Measurements from ENCODE around the gene MRPL18. TPM values are rescaled to one million over a fixed set of nuclear protein-coding genes. Genes with fewer than 3 reads are reported as not detected.
"Not testable (repeated sequence)": the region's sequence is repeated elsewhere in the genome, so short reads cannot be mapped to it uniquely, and the experiment has no call there.

MRPL18 gene
- total RNA-seq, 2 donors from 2014 or later = 65.4 to 112 TPM

DNA sequence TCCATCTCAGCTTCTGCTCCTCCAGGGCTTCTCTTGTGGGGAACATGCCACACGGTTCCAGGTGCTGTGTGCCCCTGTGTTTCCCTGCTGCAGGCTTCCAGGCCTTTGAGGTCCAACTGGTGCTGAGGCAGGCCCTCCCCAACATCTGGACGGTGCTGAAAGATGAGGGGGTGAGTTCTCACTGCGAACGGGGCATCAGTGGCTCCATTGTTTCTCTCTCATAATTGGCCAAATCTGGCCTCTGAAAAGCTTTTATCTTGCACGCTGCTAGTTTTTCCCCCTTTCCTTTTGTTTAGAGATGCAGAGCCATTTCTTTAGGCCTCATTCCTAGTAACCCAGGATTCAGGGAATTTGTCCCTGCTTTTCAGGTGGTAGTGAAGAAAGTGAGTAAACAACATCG, 18.4 kb downstream of the MRPL18 start:
- no peak overlapping the region for H3K4me3 ChIP-seq
- H3K36me3 ChIP-seq = no peaks in the 10 kb centered on the region
- DNase-seq = no peak
- intact Hi-C loops (cut with DNase I) = no loop called here
- H3K4me1 ChIP-seq = no peaks in the 10 kb centered on the region
- H3K27ac ChIP-seq = no peak overlapping the region
- TF ChIP-seq, protein P1, sequence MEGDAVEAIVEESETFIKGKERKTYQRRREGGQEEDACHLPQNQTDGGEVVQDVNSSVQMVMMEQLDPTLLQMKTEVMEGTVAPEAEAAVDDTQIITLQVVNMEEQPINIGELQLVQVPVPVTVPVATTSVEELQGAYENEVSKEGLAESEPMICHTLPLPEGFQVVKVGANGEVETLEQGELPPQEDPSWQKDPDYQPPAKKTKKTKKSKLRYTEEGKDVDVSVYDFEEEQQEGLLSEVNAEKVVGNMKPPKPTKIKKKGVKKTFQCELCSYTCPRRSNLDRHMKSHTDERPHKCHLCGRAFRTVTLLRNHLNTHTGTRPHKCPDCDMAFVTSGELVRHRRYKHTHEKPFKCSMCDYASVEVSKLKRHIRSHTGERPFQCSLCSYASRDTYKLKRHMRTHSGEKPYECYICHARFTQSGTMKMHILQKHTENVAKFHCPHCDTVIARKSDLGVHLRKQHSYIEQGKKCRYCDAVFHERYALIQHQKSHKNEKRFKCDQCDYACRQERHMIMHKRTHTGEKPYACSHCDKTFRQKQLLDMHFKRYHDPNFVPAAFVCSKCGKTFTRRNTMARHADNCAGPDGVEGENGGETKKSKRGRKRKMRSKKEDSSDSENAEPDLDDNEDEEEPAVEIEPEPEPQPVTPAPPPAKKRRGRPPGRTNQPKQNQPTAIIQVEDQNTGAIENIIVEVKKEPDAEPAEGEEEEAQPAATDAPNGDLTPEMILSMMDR (IDR thresholded peaks at IDR 0.05) = no peak
- no peaks in the 10 kb centered on the region for H3K9me3 ChIP-seq
- H3K27me3 ChIP-seq = no peaks in the 10 kb centered on the region
- no peak overlapping the region for H3K9ac ChIP-seq (ENCODE audit: low read depth in 2 of 2, low read length in 2 of 2)

DNA sequence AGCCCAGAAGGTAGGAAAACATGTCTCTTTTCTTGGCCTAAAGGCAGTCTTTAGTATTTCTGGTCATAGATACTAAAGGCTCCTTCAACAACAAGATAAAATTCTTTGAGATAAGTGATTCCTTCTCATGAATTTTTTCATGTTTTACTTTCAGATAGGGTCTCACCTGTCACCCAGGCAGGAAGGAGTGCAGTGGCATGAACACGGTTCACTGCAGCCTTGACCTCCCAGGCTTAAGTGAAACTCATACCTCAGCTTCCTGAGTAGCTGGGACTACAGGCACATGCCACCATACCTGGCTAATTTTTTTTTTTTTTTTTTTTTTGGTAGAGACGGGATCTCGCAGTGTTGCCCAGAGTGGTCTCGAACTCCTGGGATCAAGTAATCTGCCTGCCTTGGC, 18.9 kb downstream of the MRPL18 start:
- Histone ChIP-seq H3K9ac (ENCODE audit: low read depth in 2 of 2, low read length in 2 of 2) (no peak overlapping the region), H3K4me3 (no peak overlapping the region), H3K27ac (no peak overlapping the region), H3K9me3 (no peaks in the 10 kb centered on the region), H3K36me3 (no peaks in the 10 kb centered on the region), H3K27me3 (no peaks in the 10 kb centered on the region), H3K4me1 (no peaks in the 10 kb centered on the region)
- intact Hi-C loops (cut with DNase I) = no loop called here
- TF ChIP-seq, protein P1 (IDR thresholded peaks at IDR 0.05) = no peak
- DNase-seq = no peak

GRCh38 chr6:159813781-159814180, 23.5 kb downstream of the MRPL18 start:
- TF ChIP-seq, protein P1 (IDR thresholded peaks at IDR 0.05) = no peak
- Histone ChIP-seq H3K27me3 (no peaks in the 10 kb centered on the region), H3K27ac (no peak overlapping the region), H3K4me3 (no peak overlapping the region), H3K9ac (ENCODE audit: low read depth in 2 of 2, low read length in 2 of 2) (no peak overlapping the region), H3K36me3 (no peaks in the 10 kb centered on the region), H3K9me3 (no peaks in the 10 kb centered on the region), H3K4me1 (no peaks in the 10 kb centered on the region)
- DNase-seq = no peak
- intact Hi-C loops (cut with DNase I) = no loop called here

DNA sequence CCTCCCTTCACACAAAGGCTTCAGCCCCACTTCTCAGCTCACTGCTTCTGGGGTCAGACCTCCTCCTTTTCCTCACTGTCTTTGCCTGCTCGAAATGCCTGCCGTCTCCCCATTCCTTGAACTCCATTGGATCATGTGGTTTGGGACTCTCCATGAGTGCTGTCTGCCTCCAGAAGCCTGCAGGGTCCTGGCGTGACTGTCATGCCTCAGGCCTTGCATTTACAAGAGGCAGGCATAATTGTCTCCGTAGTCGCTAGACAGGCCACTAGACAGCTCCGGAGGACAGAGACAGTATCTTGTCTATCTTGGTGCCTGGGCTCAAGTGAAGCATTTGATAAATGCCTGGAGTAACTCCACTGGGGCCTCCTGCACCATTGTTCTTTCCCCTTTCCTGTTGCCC, 25.1 kb downstream of the MRPL18 start:
- H3K4me1 ChIP-seq = no peaks in the 10 kb centered on the region
- intact Hi-C loops (cut with DNase I) = no loop called here

GRCh38 chr6:159816775-159817174, 26.5 kb downstream of the MRPL18 start:
- H3K4me1 ChIP-seq; H3K9ac ChIP-seq (ENCODE audit: low read depth in 2 of 2, low read length in 2 of 2); H3K27ac ChIP-seq; H3K4me3 ChIP-seq; H3K36me3 ChIP-seq; intact Hi-C loops (cut with DNase I); H3K27me3 ChIP-seq; H3K9me3 ChIP-seq: not testable (repeated sequence)
- peak; percentile 36 for DNase-seq

More for the DNA sequence above, 25.1 kb downstream of the MRPL18 start:
- no peak for DNase-seq
- Histone ChIP-seq H3K27ac (no peak overlapping the region), H3K9me3 (no peaks in the 10 kb centered on the region), H3K27me3 (no peaks in the 10 kb centered on the region), H3K4me3 (no peak overlapping the region), H3K36me3 (no peaks in the 10 kb centered on the region), H3K9ac (ENCODE audit: low read depth in 2 of 2, low read length in 2 of 2) (no peak overlapping the region)
- TF ChIP-seq, protein P1 (IDR thresholded peaks at IDR 0.05) = no peak

DNA sequence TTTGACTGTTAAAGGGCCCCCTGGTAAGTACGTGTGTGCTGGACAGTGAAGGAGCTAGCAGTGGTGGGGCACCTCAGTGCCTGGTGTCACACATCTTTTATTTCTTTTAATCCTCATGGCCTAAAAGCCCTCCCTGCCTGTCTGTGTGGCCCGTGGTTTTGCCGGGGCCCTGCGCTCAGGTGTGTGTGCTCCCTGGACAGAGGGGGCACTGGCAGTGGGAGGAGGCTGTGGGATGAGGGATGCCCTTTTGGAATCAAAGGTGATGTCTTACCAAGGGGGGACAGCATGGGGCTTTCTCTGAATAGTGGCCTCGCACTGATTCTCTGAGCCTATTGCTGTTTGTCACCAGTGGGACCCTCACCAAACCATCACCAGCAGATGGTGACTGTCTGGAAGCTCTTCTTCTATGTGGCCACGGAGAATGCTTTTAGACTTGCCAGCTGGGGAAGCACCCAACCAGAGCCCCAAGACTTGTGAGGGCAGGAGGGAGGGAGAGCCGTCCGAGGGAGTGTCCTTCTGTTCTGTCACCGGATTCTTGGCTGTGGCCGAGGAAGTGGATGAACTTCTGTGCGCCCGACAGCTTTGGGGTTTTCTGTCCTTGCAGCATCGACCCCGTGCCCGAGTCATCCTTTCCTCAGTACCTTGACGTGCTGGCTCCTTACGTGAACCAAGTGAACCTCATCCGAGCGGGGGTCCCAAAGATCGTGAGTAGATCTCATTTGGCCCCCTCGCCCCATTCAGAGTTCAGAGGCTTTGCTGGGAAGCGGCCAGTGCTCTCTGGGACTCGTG, 27.9 kb downstream of the MRPL18 start:
- Histone ChIP-seq H3K9ac (ENCODE audit: low read depth in 2 of 2, low read length in 2 of 2) (no peak overlapping the region), H3K36me3 (no peaks in the 10 kb centered on the region), H3K27ac (no peak overlapping the region), H3K27me3 (no peaks in the 10 kb centered on the region), H3K4me1 (no peaks in the 10 kb centered on the region), H3K4me3 (no peak overlapping the region), H3K9me3 (no peaks in the 10 kb centered on the region)
- DNase-seq = no peak
- TF ChIP-seq, protein P1 (IDR thresholded peaks at IDR 0.05) = no peak
- intact Hi-C loops (cut with DNase I) = no loop called here

All from colonic mucosa (tissue), 4 donors.